HCT116 (cell line): ENCODE measurements around the gene GCN1. TPM values are rescaled to one million over a fixed set of nuclear protein-coding genes. Genes with fewer than 3 reads are reported as not detected.

ENCODE experiments used
- ATAC-seq: fragments of 200-7000 bp; cut with Tn5 transposase; 2 replicates; pipeline ENCODE4 v1.9.1; 2020; ENCODE audit warnings: mild to moderate bottlenecking, moderate library complexity
- BruUV-seq: library from RNA; stranded (reverse); fragments of 400-500 nt; replicated peaks from 2 replicates; lab custom pipeline; 2021; lab: Mats Ljungman, UMichigan
- CTCF ChIA-PET: fragments of 300-600 bp; sonication (Branson Sonifier 250); formaldehyde crosslinking; loops from one replicate; lab custom pipeline; 2021; ENCODE audit warnings: antibody characterized with exemption; lab: Charles Lee
- POLR2A ChIA-PET: fragments of 300-600, 350-600 bp; sonication (Branson Sonifier 250); formaldehyde crosslinking; loops from one replicate; lab custom pipeline; 2021; ENCODE audit warnings: antibody characterized with exemption; lab: Charles Lee
- RAD21 ChIA-PET, 2 experiments: fragments of 300-600 bp; sonication (Branson Sonifier 250); formaldehyde crosslinking; loops; one replicate each; lab custom pipeline; 2023; ENCODE audit warnings: low total read pairs in 2 of 2; ENCODE audit not compliant: uncharacterized antibody in 2 of 2, unreplicated experiment in 2 of 2, low non-redundant PET in 1 of 2; lab: Charles Lee
- DNase-seq: peaks from one replicate; pipeline ENCODE4 v3.0.0-alpha.2; 2010; ENCODE audit warnings: low read depth, low spot score
- H2AFZ ChIP-seq: fragments of 200-600 bp; shearing (Covaris generic), sonication (generic); 2 replicates; pipeline ENCODE4 v1.6.1; 2017; ENCODE audit warnings: low read depth, mixed run types, mixed read lengths, antibody characterized with exemption, low read length; ENCODE audit not compliant: poor library complexity, severe bottlenecking
- H3K27ac ChIP-seq: 2 replicates; pipeline ENCODE4 v1.5.1; 2012; ENCODE audit warnings: low read depth, low read length
- H3K27me3 ChIP-seq: fragments of 200-600 bp; sonication (generic); 2 replicates; pipeline ENCODE4 v1.6.1; 2016; ENCODE audit warnings: mixed run types, low read length, mixed read lengths; ENCODE audit not compliant: insufficient read depth
- H3K36me3 ChIP-seq, 2 experiments: fragments of 200-500 bp in 1 of 2; fragments of 200-600 bp in 1 of 2; sonication (Bioruptor generic) in 1 of 2; sonication (generic) in 1 of 2; 2 replicates each; pipeline versions ENCODE4 v1.5.1 to v1.6.1; 2014 to 2016; ENCODE audit warnings: low read length in 2 of 2, inconsistent platforms in 1 of 2, mixed read lengths in 1 of 2, mixed run types in 1 of 2; ENCODE audit not compliant: insufficient read depth in 2 of 2, control insufficient read depth in 1 of 2
- H3K4me1 ChIP-seq, 2 experiments: fragments of 200-600 bp in 1 of 2; sonication (generic) in 1 of 2; 2 replicates each; pipeline versions ENCODE4 v1.5.1 to v1.6.1; 2012 to 2017; ENCODE audit warnings: low read length in 2 of 2, inconsistent platforms in 1 of 2, mild to moderate bottlenecking in 1 of 2, mixed read lengths in 1 of 2, mixed run types in 1 of 2, moderate library complexity in 1 of 2; ENCODE audit not compliant: insufficient read depth in 2 of 2, control insufficient read depth in 1 of 2
- H3K4me2 ChIP-seq: fragments of 200-600 bp; sonication (generic); 2 replicates; pipeline ENCODE4 v1.6.1; 2017; ENCODE audit warnings: mixed run types, low read length, mixed read lengths
- H3K4me3 ChIP-seq, 2 experiments: fragments of 200-600 bp in 1 of 2; sonication (generic) in 1 of 2; replicated peaks in 1 of 2; 2 replicates each; pipeline ENCODE4 v1.5.1; 2011 to 2016; ENCODE audit warnings: low read length in 2 of 2, control low read depth in 1 of 2, low read depth in 1 of 2, mild to moderate bottlenecking in 1 of 2, mixed read lengths in 1 of 2, mixed run types in 1 of 2
- H3K79me2 ChIP-seq: fragments of 200-600 bp; sonication (generic); 2 replicates; pipeline ENCODE4 v1.6.1; 2017; ENCODE audit warnings: mild to moderate bottlenecking, mixed run types, low read length, moderate library complexity, mixed read lengths; ENCODE audit not compliant: insufficient read depth
- H3K9ac ChIP-seq: fragments of 200-600 bp; sonication (generic); 2 replicates; pipeline ENCODE4 v1.6.1; 2016; ENCODE audit warnings: low read length, mixed read lengths
- H3K9me2 ChIP-seq: fragments of 200-600 bp; sonication (generic), shearing (Covaris generic); 2 replicates; pipeline ENCODE4 v1.6.1; 2017; ENCODE audit warnings: mixed run types, mild to moderate bottlenecking, moderate library complexity; ENCODE audit not compliant: insufficient read depth
- H3K9me3 ChIP-seq, 2 experiments: fragments of 200-500 bp in 1 of 2; fragments of 200-600 bp in 1 of 2; sonication (Bioruptor generic) in 1 of 2; sonication (generic) in 1 of 2; 2 replicates each; pipeline ENCODE4 v1.6.1; 2014 to 2017; ENCODE audit warnings: low read length in 2 of 2, mixed read lengths in 2 of 2, inconsistent platforms in 1 of 2, low read depth in 1 of 2, mild to moderate bottlenecking in 1 of 2, mixed run types in 1 of 2, moderate library complexity in 1 of 2; ENCODE audit not compliant: control insufficient read depth in 1 of 2, insufficient read depth in 1 of 2
- H4K20me1 ChIP-seq: fragments of 200-600 bp; sonication (generic), shearing (Covaris generic); 2 replicates; pipeline ENCODE4 v1.6.1; 2017; ENCODE audit warnings: mixed run types, mild to moderate bottlenecking, moderate library complexity; ENCODE audit not compliant: insufficient read depth
- CBX3 ChIP-seq: IDR thresholded peaks from 2 replicates; pipeline ENCODE4 v1.6.1; 2012; ENCODE audit warnings: low read depth
- CEBPB ChIP-seq: IDR thresholded peaks from 2 replicates; pipeline ENCODE4 v1.6.1; 2012; ENCODE audit warnings: low read depth
- ELF1 ChIP-seq: IDR thresholded peaks from 2 replicates; pipeline ENCODE4 v1.6.1; 2012; ENCODE audit warnings: low read depth, borderline replicate concordance
- EZH2 ChIP-seq: fragments of 200-600 bp; sonication (generic); IDR thresholded peaks from 2 replicates; pipeline ENCODE4 v1.6.1; 2017; ENCODE audit warnings: antibody characterized with exemption, mixed run types
- FOSL1 ChIP-seq: IDR thresholded peaks from 2 replicates; pipeline ENCODE4 v1.6.1; 2012; ENCODE audit warnings: low read depth
- POLR2A ChIP-seq: IDR thresholded peaks from 2 replicates; pipeline ENCODE4 v1.7.0; 2011; ENCODE audit warnings: borderline replicate concordance; ENCODE audit not compliant: insufficient read depth, insufficient read length; ENCODE audit errors: extremely low read depth
- RAD21 ChIP-seq: IDR thresholded peaks from 2 replicates; pipeline ENCODE4 v1.6.1; 2012; ENCODE audit warnings: low read depth, mild to moderate bottlenecking
- SIN3A ChIP-seq: IDR thresholded peaks from 2 replicates; pipeline ENCODE4 v1.6.1; 2012; ENCODE audit warnings: low read depth
- SP1 ChIP-seq: IDR thresholded peaks from 2 replicates; pipeline ENCODE4 v1.6.1; 2012; ENCODE audit warnings: low read depth
- SRF ChIP-seq: IDR thresholded peaks from 2 replicates; pipeline ENCODE4 v1.6.1; 2012; ENCODE audit warnings: low read depth
- TCF7L2 ChIP-seq: IDR thresholded peaks from 2 replicates; pipeline ENCODE4 v1.7.0; 2011; ENCODE audit warnings: borderline replicate concordance, inconsistent platforms; ENCODE audit not compliant: insufficient read depth, insufficient read length; ENCODE audit errors: extremely low read depth
- YY1 ChIP-seq: IDR thresholded peaks from 2 replicates; pipeline ENCODE4 v1.6.1; 2011; ENCODE audit warnings: low read length, low read depth, moderate library complexity, mild to moderate bottlenecking; ENCODE audit not compliant: insufficient replicate concordance; ENCODE audit errors: extremely low read depth
- intact Hi-C: fragments of 100-400 bp; cut with micrococcal nuclease; formaldehyde crosslinking; loops from 2 replicates; pipeline ENCODE4 v1.10.0; 2022
- total RNA-seq: library from RNA; stranded (reverse); gene quantifications from one replicate; pipeline ENCODE4 v1.2.1, GENCODE V29; 2021; ENCODE audit not compliant: unreplicated experiment
- TF ChIP-seq, protein P1 (sequence below): IDR thresholded peaks from 2 replicates; pipeline ENCODE4 v1.6.1; 2012; ENCODE audit warnings: low read depth
- TF ChIP-seq, protein P2 (sequence below), 3 experiments: fragments of 200-600 bp in 1 of 3; sonication (generic) in 1 of 3; IDR thresholded peaks in 2 of 3; conservative IDR thresholded peaks in 1 of 3; 2 replicates each; pipeline ENCODE4 v1.5.1; 2012 to 2017; ENCODE audit warnings: low read depth in 2 of 3, low read length in 2 of 3, antibody characterized with exemption in 1 of 3, borderline replicate concordance in 1 of 3, control low read depth in 1 of 3, mild to moderate bottlenecking in 1 of 3, mixed read lengths in 1 of 3, mixed run types in 1 of 3, moderate library complexity in 1 of 3; ENCODE audit not compliant: insufficient read depth in 1 of 3

The GCN1 gene
- total RNA-seq, 1 experiment from 2014 or later = 184 TPM

DNA sequence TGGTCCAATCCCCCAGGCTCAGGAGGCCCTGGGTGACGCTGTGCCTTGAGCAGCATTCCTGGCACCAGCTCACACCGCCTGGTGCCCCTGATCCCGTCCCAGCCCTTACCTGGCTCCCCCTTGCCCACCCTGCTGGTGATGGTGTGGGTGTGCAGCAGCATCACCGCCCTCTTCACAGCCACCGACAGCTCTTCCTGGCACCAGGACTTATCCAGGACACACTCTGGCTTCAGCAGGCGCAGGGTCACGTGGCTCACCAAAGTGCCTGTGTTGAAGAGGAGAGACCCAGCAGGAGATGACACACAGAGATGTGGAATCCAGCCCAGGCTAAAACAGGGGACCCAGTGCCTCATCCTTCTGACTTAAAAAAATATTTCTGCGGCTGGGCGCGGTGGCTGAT is 36.2 kb downstream of the GCN1 start:
- no TSS peak for BruUV-seq
- Histone ChIP-seq H3K27ac (no peak overlapping the region), H4K20me1 (no peaks in the 10 kb centered on the region), H3K4me1 (no peaks in the 10 kb centered on the region), H3K4me3 (no peak overlapping the region), H3K4me2 (no peak overlapping the region), H3K9me3 (no peaks in the 10 kb centered on the region), H3K9ac (no peak overlapping the region), H3K36me3 (peaks cover 78 to 97% of the 10 kb centered on the region in 2 experiments; a peak in 3 of 4 replicates), H3K79me2 (peaks cover 10% of the 10 kb centered on the region), H3K27me3 (no peaks in the 10 kb centered on the region)
- no peak for DNase-seq
- ChIA-PET POLR2A (interaction anchor here (1.1 kb wide), 1 partner anchor 43 kb away, joined by 3 read pairs; the partner anchor contains the start of gene RPLP0), RAD21 (no interaction called here)
- intact Hi-C loops = no loop called here
- TF ChIP-seq POLR2A = no peak
- no peak for TF ChIP-seq SRF
- no peak for TF ChIP-seq CEBPB
- TF ChIP-seq EZH2 = no peak
- TF ChIP-seq, protein P1, sequence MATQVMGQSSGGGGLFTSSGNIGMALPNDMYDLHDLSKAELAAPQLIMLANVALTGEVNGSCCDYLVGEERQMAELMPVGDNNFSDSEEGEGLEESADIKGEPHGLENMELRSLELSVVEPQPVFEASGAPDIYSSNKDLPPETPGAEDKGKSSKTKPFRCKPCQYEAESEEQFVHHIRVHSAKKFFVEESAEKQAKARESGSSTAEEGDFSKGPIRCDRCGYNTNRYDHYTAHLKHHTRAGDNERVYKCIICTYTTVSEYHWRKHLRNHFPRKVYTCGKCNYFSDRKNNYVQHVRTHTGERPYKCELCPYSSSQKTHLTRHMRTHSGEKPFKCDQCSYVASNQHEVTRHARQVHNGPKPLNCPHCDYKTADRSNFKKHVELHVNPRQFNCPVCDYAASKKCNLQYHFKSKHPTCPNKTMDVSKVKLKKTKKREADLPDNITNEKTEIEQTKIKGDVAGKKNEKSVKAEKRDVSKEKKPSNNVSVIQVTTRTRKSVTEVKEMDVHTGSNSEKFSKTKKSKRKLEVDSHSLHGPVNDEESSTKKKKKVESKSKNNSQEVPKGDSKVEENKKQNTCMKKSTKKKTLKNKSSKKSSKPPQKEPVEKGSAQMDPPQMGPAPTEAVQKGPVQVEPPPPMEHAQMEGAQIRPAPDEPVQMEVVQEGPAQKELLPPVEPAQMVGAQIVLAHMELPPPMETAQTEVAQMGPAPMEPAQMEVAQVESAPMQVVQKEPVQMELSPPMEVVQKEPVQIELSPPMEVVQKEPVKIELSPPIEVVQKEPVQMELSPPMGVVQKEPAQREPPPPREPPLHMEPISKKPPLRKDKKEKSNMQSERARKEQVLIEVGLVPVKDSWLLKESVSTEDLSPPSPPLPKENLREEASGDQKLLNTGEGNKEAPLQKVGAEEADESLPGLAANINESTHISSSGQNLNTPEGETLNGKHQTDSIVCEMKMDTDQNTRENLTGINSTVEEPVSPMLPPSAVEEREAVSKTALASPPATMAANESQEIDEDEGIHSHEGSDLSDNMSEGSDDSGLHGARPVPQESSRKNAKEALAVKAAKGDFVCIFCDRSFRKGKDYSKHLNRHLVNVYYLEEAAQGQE = no peak
- no peak for TF ChIP-seq ELF1
- TF ChIP-seq, all 23 proteins: peak for 0
- no peak overlapping the region for H2AFZ ChIP-seq
- peak; percentile 27; the same call in 1 of the 2 replicates for ATAC-seq
- no peaks in the 10 kb centered on the region for H3K9me2 ChIP-seq
- CTCF ChIA-PET = no interaction called here

- ChIA-PET POLR2A (no interaction called here), RAD21 (no interaction called here), CTCF (no interaction called here)
- Histone ChIP-seq H3K27ac (no peak overlapping the region), H3K27me3 (no peaks in the 10 kb centered on the region), H3K4me3 (no peak overlapping the region), H3K79me2 (peaks cover 17% of the 10 kb centered on the region), H4K20me1 (no peaks in the 10 kb centered on the region), H3K9me3 (no peaks in the 10 kb centered on the region), H2AFZ (no peak overlapping the region), H3K9me2 (no peaks in the 10 kb centered on the region), H3K4me1 (no peaks in the 10 kb centered on the region), H3K36me3 (peaks cover 78 to 97% of the 10 kb centered on the region in 2 experiments; a peak in 3 of 4 replicates), H3K4me2 (no peak overlapping the region), H3K9ac (no peak overlapping the region)
- BruUV-seq = no TSS peak
- ATAC-seq = no peak
- DNase-seq = no peak
- intact Hi-C loops = no loop called here
- no peak for TF ChIP-seq FOSL1
- no peak for TF ChIP-seq CBX3
- TF ChIP-seq SRF = no peak
- TF ChIP-seq ELF1 = no peak
- TF ChIP-seq RAD21 = no peak
- no peak for TF ChIP-seq SIN3A
- no peak for TF ChIP-seq YY1
- TF ChIP-seq SP1 = no peak
- TF ChIP-seq, protein P2, sequence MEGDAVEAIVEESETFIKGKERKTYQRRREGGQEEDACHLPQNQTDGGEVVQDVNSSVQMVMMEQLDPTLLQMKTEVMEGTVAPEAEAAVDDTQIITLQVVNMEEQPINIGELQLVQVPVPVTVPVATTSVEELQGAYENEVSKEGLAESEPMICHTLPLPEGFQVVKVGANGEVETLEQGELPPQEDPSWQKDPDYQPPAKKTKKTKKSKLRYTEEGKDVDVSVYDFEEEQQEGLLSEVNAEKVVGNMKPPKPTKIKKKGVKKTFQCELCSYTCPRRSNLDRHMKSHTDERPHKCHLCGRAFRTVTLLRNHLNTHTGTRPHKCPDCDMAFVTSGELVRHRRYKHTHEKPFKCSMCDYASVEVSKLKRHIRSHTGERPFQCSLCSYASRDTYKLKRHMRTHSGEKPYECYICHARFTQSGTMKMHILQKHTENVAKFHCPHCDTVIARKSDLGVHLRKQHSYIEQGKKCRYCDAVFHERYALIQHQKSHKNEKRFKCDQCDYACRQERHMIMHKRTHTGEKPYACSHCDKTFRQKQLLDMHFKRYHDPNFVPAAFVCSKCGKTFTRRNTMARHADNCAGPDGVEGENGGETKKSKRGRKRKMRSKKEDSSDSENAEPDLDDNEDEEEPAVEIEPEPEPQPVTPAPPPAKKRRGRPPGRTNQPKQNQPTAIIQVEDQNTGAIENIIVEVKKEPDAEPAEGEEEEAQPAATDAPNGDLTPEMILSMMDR (IDR thresholded peaks at IDR 0.05 in 2 of 3, conservative IDR thresholded peaks at IDR 0.05 in 1 of 3; ENCODE audit: borderline replicate concordance in 1 of 3, insufficient read depth in 1 of 3, low read depth in 2 of 3, low read length in 2 of 3) = no peak
- no peak for TF ChIP-seq TCF7L2
These were observed 36.8 kb downstream of the GCN1 start for GRCh38 chr12:120157678-120158077.
